ENCODE results near the gene TM4SF5.

Gene TM4SF5

DNA sequence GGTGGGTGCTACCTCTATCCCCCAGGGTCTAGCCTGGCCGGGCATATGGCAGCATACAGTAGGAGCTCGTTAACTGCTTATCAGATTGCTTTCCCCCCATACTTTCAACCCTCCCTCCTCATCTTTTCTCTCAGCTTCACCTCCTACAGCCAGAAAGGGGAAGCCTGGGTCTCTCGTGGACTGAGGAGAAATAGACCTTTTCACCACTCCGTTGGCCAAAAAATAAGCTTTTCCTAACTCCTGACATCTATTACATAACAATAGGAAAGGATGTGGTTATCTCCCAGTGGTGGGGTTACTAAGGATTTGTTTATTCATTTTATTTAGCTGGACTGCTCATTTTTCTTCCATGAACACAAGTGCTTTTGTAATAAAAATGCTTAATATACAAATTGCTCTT lies 23.0 kb upstream of the TM4SF5 start:
- no peak for DNase-seq

DNA sequence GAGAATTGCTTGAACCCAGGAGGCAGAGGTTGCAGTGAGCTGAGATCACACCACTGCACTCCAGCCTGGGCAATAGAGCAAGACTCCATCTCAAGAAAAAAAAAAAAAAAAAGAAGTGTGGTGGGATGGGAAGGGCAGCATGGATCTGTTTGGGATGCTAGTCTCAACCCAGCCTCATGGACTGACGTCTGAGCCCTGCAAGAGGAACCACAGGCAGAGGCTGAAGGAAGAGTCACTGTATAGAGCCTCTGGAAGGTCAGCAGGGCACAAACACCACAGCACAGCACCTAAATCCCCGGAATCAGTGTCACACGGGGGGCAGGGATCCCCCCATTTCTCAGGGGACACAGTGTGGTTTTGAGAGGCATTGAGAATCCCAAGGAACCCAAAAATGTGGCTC lies 21.1 kb upstream of the TM4SF5 start:
- no peak for DNase-seq

DNA sequence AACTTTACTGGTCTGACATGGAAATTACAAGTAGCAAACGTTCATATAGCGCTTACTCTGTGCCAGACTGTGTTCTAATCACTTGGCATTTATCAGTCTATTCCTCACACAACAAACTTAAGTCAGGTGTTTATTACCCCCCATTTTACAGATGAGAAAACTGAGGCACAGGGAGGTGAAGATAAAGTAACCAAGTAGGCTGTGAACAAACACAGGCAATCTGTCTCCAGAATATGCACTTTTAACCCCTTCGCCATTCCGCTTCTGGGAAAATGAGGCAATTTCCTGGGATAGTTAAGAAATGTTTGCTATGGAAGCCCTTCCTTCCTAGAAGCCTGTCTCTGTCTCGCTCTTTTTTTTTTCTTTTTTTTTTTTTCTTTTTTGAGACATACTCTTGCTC lies 19.8 kb upstream of the TM4SF5 start:
- no peak for DNase-seq

DNA sequence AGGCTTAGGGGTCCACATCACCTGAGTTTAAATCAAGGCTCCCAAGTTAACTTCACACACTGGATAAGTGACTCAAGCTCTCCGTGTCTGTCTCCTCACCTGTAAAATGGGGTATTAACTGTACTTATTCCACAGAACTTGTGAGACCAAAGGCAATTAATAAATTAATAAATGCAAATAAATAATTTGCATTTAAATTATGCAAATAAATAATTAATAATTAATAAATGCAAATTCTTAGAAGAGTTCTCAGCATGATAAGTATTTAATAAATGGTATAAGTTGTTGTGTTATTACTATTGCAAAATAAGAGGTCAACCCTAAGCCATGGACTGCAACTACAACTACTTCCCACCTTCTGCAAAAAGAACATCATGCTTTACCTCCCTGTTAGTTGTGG lies 18.3 kb upstream of the TM4SF5 start:
- no peak for DNase-seq

DNA sequence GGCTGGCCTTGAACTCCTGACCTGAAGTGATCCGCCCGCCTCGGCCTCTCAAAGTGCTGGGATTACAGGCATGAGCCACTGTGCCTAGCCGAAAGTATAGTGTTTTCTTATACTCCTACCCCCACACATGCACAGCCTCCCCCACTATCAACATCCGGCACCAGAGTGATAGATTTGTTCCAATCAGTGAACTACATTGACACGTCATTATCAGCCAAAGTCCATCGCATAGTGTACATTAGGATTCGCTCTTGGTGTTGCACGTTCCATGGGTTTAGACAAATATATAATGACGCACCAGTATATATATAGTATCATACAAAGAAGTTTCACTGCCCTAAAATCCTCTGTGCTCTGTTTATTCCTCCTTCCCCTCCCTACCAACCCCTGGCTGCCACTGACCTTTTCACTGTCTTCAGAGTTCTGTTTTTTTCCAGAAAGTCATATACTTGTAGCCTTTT lies 11.9 kb upstream of the TM4SF5 start:
- no peak for DNase-seq

DNA sequence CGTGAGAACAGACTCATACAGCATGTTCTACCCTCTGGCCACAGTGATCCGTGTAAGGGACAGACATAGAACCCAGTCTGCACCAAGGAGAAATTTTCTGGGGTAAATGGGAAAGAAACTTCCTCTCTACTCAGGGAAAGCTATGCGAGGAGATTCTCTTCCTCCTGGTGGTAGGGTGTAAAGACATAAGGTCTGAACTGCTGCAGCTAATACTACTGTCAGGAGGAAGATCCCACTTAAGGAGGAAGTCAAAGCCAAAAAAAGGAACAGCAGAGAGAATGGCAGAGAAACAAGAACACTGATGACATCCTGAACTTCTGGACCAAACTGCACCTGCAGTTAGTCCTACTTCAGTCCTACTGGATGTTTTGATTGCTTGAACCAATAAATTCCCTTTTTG lies 7.1 kb upstream of the TM4SF5 start:
- DNase-seq: no peak

DNA sequence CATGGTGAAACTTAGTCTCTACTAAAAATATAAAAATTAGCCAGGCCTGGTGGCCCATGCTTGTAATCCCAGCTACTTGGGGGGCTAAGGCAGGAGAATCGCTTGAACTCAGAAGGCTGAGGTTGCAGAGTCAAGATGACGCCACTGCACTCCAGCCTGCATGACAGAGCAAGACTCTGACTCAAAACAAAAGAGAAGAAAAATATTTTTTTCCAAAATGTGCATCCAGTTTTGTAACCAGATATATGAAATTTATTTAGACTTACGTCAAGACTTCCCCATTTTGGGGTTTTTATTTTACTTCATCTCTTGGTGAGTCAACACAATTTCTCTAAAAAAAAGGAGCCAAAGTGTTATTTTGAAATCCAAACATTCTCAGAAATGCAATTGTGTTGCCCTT lies 5.5 kb upstream of the TM4SF5 start:
- no peak for DNase-seq

DNA sequence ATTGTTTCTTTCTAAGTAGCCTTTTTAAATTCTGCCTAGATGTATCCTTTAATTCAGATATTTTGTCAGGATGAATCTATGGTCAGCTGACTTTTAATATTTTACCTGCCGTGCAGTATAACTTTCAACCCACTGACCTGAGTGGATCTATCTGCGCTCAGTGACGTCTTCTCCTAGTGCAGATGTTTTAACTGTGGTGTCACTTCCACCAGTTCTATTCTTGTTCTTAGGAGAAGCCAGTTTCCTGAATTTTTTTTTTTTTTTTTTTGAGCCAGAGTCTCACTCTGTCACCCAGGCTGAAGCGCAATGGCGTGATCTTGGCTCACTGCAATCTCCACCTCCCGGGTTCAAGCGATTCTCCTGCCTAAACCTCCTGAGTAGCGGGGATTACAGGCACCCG lies 5.0 kb upstream of the TM4SF5 start:
- DNase-seq: no peak

DNA sequence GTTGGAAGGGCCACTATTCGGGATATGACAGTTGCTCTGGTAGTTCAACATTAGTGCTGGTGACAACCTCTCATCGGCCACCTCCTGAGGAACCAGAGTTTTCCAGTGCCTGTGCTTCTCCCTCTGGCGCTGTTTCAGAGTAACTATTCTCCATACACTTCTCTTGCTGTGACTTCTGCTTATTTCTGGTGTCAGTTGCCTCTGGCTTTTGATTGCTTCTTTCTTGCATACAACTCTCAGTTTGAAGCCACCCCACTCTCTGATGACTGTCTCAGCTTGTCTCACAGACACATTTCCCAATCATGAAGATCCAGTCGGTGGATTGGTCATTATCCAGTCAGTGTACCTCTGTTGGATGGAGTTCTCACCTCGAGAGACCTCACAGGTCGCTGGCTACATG lies 3.4 kb upstream of the TM4SF5 start:
- DNase-seq: no peak

DNA sequence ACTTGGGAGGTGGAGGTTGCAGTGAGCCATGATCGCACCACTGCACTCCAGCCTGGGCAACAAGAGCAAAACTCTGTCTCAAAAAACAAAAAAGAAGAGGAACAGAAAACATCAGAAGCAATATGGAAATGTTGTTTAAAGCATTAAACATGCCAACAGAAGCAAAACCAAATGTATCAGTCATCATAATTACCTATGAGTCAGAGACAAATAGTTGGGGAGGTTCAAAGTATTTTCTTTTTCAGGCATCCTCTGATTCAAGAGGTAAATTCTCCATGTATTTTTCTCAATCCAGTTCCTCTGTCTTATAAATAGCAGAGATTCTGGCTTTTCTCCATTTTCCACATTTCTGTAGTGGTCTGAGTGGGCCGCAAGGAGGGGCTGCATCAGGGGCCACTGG lies 2.1 kb upstream of the TM4SF5 start:
- DNase-seq: no peak

DNA sequence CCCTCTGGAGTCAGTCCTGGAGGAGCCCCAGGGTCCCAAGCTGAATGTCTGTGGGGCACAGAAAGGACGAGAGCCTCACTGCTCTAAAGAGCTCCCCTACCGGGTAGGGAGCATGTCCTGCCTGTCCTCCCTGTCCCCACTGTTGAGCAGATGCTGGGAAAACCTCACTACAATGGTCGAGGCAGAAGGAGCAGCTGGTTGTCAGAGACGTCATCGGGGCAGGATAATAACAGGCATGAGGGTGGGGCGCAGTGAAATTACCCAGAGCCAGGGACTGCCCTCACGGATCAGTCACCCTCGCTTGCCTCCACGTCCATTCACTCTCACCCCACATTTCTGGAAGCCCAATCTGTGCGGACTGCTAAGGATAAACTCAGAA lies 538 bp downstream of the TM4SF5 start:
- no peak for DNase-seq

DNA sequence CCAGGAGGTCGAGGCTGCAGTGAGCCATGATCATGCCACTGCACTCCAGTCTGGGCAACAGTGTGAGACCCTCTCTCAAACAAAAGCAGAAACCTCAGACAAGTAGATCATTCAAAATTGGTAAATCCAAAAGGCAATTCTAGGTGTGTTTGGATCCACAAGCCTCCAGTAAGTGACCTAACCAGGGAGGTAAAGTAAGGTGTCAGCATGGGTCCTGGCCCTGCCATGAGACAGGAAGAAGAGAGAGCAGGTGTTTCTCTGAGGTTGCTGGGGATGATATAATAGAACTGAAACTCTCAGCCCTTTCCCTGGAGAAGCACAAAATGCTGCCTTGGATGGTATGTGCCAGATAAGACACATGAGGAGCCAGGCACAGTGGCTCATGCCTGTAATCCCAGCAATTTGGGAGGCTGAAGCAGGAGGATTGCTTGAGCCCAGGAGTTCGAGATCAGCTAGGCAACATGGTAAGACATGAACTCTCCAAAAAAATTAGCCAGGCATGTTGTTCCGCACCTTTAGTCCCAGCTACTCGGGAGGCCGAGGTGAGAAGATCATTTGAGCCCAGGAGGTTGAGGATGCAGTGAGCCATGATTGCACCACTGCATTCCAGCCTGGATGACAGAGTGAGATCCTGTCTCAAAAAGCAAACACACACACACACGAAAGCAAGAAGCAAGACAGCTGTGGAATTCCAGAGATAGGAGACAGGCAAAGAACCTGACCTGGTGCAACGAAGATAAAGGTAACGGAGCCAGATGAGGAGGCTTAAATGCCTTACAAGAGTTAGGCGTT lies 6.5 kb downstream of the TM4SF5 start:
- DNase-seq: peak; percentile 61

DNA sequence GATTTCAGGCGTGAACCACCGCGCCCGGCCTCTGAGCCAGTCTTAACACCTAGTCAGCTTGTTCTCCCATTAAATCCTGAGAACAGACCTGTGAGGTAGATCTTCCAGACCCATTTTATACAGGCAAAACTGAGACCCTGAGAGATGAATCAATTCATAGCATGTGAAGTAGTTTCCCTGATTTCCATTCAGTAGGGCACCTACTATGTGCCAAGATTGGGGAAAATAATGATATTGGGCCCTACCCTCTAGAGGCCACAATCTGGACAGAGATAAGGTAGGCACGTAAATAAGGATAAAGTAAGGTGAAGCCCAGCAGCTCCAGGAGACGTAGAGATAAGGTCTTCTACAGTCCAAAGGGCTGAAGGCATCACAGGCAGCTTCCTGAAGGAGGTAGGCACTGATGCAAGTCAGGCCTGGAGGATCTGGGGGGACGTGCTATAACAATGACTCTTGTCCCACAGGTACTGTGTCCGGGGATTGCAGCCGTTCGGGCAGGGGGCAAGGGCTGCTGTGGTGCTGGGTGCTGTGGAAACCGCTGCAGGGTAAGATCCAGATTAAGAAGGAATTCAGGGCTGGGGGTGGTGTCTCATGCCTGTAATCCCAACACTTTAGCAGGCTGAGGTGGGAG lies 8.8 kb downstream of the TM4SF5 start:
- DNase-seq: no peak

DNA sequence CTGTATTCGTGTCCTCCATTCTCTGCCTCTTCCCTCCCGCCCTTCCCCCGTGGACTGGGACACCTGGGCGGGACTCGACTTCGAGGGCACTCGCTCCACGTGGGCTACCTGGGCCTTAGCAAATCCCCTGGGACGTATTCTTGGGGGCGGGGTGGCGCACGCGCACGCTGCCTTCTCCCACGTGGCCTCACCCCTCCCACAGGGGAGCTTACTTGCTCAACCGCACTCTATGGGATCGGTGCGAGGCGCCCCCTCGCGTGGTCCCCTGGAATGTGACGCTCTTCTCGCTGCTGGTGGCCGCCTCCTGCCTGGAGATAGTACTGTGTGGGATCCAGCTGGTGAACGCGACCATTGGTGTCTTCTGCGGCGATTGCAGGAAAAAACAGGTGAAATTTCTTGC lies 11.0 kb downstream of the TM4SF5 start:
- no peak for DNase-seq

DNA sequence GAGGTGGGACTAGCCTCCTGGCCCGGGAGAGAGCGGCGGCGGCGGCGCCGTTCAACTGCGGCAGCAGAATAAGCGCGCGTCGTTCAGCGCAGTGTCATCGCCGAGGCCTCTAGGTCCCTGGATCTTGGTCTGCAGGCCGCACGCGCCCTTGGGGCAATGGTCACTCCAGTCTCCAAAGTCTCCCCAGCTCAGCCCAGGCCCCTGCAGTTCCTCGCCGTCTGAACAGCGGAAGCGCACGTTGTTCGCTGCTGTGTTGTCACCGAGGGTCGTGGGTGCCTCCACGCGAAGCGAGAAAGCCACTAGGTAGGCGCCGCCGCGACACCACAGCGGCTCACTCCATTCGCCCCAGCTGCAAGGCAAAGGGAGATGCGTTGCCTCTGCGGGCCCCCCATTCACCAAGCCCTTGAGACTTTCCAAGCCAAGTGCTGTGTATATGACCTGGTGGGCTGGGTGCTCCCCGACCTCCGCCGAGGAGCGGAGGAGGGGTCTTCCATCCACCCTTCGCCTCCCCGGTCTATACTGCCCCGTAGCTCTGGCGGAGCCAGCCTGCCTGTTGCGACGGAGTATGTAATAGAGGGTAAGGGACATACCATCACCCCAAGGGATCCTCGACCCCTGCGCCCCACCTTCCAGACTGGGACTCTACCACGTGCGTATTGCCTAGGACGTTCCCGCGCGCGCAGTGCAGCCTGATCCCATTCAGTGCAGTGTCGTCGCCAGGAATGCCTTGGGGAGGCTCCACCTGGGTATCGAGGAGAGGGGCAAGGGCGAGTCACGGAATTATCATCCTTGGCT lies 13.8 kb downstream of the TM4SF5 start:
- DNase-seq: no peak

DNA sequence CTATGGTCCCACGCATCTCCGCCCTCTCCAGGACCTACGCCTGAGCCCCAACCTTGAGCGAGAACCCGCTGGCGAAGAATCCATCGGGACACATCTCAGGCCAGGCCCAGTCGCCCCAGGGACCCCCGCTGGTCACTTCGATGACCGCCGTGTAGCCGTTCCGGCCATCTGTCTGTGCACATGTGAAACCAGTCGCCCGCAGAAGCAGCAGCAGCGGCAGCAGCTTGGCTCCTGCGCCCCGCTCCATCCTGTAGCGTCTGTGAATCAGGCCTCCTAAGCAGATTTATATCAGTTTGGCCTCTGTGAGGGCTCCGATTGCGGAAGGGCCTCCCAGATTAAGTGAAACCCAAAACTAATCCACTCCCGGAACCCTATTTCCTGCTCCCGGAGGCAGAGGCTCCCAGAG lies 14.4 kb downstream of the TM4SF5 start, which contains the start of gene VMO1:
Gene VMO1, minus strand, starts transcription at position 259 of the 406 bp plus-strand sequence. Its CDS starts 12 bp downstream, at position 247.
- no peak for DNase-seq

DNA sequence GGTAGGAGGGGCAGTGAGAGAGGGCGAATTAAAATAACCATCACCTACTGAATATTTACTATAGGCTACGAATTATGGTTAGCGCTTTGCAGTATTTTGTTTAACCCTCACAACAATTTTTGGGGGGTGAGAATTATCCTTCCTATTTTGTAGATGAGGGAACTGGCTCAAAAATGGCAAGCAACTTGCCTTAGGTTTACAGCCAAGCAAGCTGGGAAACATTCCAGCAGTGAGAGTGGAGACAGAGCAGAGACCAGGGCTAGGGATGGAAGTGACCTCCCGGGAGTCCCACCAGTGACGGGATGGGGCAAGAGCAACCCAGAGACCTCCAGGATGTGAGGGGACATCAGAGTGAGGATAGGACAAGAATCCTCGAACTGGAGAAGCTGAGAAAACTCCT lies 14.8 kb downstream of the TM4SF5 start:
- no peak for DNase-seq

DNA sequence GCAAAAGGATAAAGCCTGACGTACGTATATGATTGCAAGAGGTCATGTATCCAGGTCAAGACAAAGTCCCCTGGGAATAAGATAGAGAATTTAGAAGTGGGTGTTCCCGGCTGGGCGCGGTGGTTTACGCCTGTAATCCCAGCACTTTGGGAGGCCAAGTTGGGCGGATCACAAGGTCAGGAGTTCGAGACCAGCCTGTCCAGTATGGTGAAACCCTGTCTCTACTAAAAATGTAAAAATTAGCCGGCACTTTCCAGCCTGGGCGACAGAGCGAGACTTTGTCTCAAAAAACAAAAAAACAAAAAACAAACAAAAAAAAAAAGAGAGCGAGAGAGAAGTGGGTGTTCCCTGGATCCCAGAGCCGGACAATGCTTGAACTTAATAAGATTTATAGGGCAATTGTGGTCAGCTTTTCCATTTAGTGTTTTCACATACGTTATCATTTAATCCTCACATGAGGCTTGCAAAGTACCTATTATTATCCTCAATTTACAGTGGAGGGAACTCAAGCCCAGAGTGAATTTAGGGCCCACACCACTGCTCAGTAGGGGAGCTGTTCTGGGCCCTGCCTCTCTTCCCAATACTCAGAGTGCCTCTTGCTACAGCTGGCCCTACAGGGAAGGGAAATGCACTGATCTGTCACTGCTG lies 16.6 kb downstream of the TM4SF5 start:
- DNase-seq: no peak

DNA sequence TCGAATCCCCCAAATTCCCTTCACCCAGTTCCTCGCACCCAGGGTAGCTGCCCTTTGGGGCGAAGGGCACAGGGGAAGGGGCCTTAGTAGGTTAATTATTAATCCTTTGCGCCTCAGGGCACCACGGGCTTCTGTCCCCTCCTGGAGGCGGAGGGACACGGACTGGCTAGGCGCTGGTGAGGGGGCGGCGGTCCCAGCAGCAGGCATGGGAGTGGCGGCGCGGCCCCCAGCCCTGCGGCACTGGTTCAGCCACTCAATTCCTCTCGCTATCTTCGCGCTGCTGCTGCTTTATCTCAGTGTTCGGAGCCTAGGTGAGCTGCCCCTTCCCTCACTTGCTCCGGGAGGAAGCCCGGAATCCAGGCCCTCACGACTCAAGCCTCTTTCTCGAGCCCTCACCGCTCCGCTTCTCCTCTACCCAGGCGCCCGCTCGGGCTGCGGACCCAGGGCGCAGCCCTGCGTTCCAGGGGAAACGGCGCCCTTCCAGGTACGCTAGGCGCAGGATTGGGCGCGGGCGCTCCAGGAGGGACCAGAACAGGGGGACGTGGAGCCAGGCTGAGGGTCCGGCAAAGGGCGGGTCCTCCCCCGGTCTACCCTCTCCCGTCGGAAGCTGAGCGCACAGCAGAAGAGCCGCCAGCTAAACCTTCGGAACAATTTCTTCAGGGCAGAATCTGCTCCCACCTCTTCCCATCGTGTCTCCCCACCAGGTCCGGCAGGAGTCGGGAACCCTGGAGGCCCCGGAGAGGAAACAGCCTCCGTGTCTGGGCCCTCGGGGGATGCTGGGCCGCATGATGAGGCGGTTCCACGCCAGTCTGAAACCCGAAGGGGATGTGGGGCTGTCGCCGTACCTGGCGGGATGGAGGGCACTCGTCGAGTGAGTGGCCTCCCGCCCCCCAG lies 17.4 kb downstream of the TM4SF5 start, which contains the start of gene GLTPD2:
Gene GLTPD2, plus strand, starts transcription at position 158 of the 894 bp plus-strand sequence. Its CDS starts 48 bp downstream, at position 206.
- DNase-seq: no peak

DNA sequence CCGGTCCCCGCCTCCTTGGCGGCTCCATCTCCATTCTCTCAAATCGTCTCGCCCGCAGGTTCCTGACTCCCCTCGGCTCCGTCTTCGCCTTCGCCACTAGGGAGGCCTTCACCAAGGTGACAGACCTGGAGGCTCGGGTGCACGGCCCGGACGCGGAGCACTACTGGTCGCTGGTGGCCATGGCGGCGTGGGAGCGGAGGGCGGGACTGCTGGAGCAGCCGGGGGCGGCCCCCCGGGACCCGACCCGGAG lies 17.9 kb downstream of the TM4SF5 start:
- no peak for DNase-seq

DNA sequence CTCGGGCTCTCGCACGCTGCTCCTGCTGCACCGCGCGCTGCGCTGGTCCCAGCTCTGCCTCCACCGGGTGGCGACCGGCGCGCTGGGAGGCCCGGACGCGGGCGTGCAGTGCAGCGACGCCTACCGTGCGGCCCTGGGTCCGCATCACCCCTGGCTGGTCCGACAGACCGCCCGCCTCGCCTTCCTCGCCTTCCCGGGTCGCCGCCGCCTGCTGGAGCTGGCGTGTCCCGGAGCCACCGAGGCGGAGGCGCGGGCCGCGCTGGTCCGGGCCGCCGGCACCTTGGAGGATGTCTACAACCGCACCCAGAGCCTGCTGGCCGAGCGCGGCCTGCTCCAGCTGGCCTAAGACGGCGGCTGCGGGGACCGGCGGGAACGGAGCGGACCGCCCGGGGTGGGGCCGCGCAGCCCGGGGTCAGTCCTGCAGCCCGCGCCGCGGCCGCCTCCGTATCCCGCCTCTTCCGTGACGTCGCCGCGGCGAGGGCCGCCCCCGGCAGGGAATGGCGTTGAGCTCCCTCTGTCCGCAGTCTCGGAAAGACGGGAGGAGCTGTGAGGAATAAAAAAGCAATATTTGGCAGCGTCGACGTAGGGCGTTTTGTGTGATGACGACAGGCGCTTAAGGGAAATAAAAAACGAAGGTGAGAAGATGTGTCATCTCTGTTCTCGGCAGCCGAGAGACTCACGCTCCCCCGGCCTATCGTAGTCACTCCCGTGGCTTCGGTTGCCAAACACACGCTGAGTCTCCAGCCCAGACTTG lies 18.4 kb downstream of the TM4SF5 start:
- peak; percentile 89 for DNase-seq

DNA sequence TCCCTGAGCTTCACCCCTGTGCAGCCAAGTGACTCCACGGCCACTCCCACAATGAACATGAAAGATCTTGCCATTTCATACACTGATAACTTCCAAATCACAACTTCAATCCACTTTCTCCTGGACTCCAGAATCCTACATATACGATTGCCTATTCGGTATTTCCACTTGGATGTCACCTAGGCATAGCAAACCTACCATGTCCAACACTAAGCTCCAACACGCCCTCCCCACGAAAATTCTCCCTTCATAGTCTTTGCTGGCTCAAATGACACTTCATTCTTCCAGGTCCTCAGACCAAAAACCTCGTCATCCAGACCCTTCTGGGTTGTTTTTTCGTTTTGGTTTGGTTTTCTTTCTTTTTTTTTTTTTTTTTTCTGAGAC lies 19.0 kb downstream of the TM4SF5 start:
- DNase-seq: no peak
